ENCODE measurements around the gene RNASE8. TPM values are rescaled to one million over a fixed set of nuclear protein-coding genes. Genes with fewer than 3 reads are reported as not detected.
A peak's percentile ranks its signal among the peaks of the same experiment; 100 is the strongest.

Gene RNASE8
- total and polyA plus RNA-seq, 10 of the 15 experiments (the other 5 are each of a cell fraction or from before 2014, with no cell fraction given): not detected

GRCh38 chr14:21095430-21096205 is 38.0 kb downstream of the RNASE8 start:
- Histone ChIP-seq H3K27me3 (replicated peaks in 1 of 2; ENCODE audit: control insufficient read depth in 2 of 2, insufficient read depth in 2 of 2, low read length in 1 of 2) (peaks cover 2 to 3% of the 10 kb centered on the region in 2 experiments; a peak in 2 of 4 replicates), H3K4me2 (ENCODE audit: control insufficient read depth, insufficient read depth) (no peak overlapping the region), H2AFZ (ENCODE audit: control insufficient read depth, low read depth, low read length) (no peak overlapping the region), H3K4me1 (ENCODE audit: control insufficient read depth, insufficient read depth, low read length) (no peaks in the 10 kb centered on the region), H3K79me2 (ENCODE audit: control insufficient read depth, insufficient read depth, low read length) (no peaks in the 10 kb centered on the region), H3K9me3 (replicated peaks; ENCODE audit: control insufficient read depth, insufficient read depth, low read length) (no peaks in the 10 kb centered on the region), H3K9ac (ENCODE audit: control insufficient read depth, insufficient read depth, low read length) (no peak overlapping the region), H3K36me3 (ENCODE audit: control insufficient read depth in 2 of 2, insufficient read depth in 2 of 2, low read length in 1 of 2) (no peaks in the 10 kb centered on the region), H3K27ac (ENCODE audit: control insufficient read depth, insufficient read depth) (no peak overlapping the region), H3K4me3 (no peak overlapping the region), H4K20me1 (ENCODE audit: control insufficient read depth, insufficient read depth) (no peaks in the 10 kb centered on the region)
- ChIA-PET POLR2A (interaction anchor here (1.1 to 2.2 kb wide), 2 partner anchors 9 to 80 kb away, joined by 4 to 9 read pairs; no protein-coding TSS in a partner anchor), CTCF (interaction anchor here (0.7 to 6.9 kb wide), 8 partner anchors 9 to 90 kb away, joined by 3 to 194 read pairs (median 14); partner anchors contain the start of genes ARHGEF40 and TMEM253), SMC1A (ENCODE audit: uncharacterized antibody, unreplicated experiment) (interaction anchor here (1.2 to 5.9 kb wide), 6 partner anchors 11 to 85 kb away, joined by 3 to 78 read pairs (median 4); no protein-coding TSS in a partner anchor), RAD21 (ENCODE audit: unreplicated experiment) (interaction anchor here (1.9 to 2.2 kb wide), 4 partner anchors 9 to 81 kb away, joined by 9 to 13 read pairs (median 12); partner anchors contain the start of gene ARHGEF40)
- in situ Hi-C loops (cut with MboI): no loop called here
- TF ChIP-seq RUNX3 (IDR thresholded peaks at IDR 0.05; ENCODE audit: low read length) (peak; percentile 32; the same call in 1 of the 2 replicates), REST (IDR thresholded peaks at IDR 0.05; ENCODE audit: low read depth, low read length) (peak; percentile 88), POU2F2 (IDR thresholded peaks at IDR 0.05; ENCODE audit: borderline replicate concordance, low read depth, low read length) (no peak)
- FAIRE-seq: no peak
- no peak for ATAC-seq
- no TSS peak for BruUV-seq (replicated peaks)
- intact Hi-C loops (cut with micrococcal nuclease; ENCODE audit: unreplicated experiment): no loop called here
- 45% methylated on average over 4 of the region's 6 CpGs for WGBS (ENCODE audit: insufficient coverage, insufficient replicate concordance, low lambda C conversion rate, missing lambda C conversion rate)
- DNase-seq (ENCODE audit: low read depth, low spot score): no peak

Measured in GM12878 (cell line).